ENCODE results near the gene TBC1D14. TPM values are rescaled to one million over a fixed set of nuclear protein-coding genes. Genes with fewer than 3 reads are reported as not detected.

Gene TBC1D14
- total and polyA plus RNA-seq, 10 of the 15 experiments (the other 5 are each of a cell fraction or from before 2014, with no cell fraction given), result 0.87 to 39.3 (median 30.1) TPM

GRCh38 chr4:7067452-7068278 is 158.0 kb downstream of the TBC1D14 start, which contains the start of gene GRPEL1 (continued):
- TF ChIP-seq TCF3 (IDR thresholded peaks at IDR 0.05; ENCODE audit: borderline replicate concordance, insufficient read depth, low read depth, low read length) (no peak), NFYA (IDR thresholded peaks at IDR 0.05; ENCODE audit: borderline replicate concordance, low read depth, low read length) (no peak)

- in situ Hi-C loops (cut with MboI), result no loop called here
- Histone ChIP-seq H3K4me1 (ENCODE audit: control insufficient read depth, insufficient read depth, low read length) (peaks cover 14% of the 10 kb centered on the region), H3K4me3 (peak overlapping the region; percentile 74), H3K9me3 (replicated peaks; ENCODE audit: control insufficient read depth, insufficient read depth, low read length) (no peaks in the 10 kb centered on the region), H3K27me3 (replicated peaks in 1 of 2; ENCODE audit: control insufficient read depth in 2 of 2, insufficient read depth in 2 of 2, low read length in 1 of 2) (no peaks in the 10 kb centered on the region; a peak in 1 of 4 replicates), H3K27ac (ENCODE audit: control insufficient read depth, insufficient read depth) (peak overlapping the region; percentile 50; the same call in 1 of the 2 replicates), H3K36me3 (ENCODE audit: control insufficient read depth in 2 of 2, insufficient read depth in 2 of 2, low read length in 1 of 2) (peaks cover 2 to 7% of the 10 kb centered on the region in 2 experiments; a peak in 3 of 4 replicates), H3K79me2 (ENCODE audit: control insufficient read depth, insufficient read depth, low read length) (peaks cover 38% of the 10 kb centered on the region), H3K4me2 (ENCODE audit: control insufficient read depth, insufficient read depth) (peak overlapping the region; percentile 92), H2AFZ (ENCODE audit: control insufficient read depth, low read depth, low read length) (peak overlapping the region; percentile 88), H3K9ac (ENCODE audit: control insufficient read depth, insufficient read depth, low read length) (peak overlapping the region; percentile 79), H4K20me1 (ENCODE audit: control insufficient read depth, insufficient read depth) (peaks cover 3% of the 10 kb centered on the region; the same call in 1 of the 2 replicates)
- intact Hi-C loops (cut with micrococcal nuclease; ENCODE audit: unreplicated experiment), result loop anchor here (5.0 kb wide), 1 partner anchor 286 kb away; the partner anchor contains the start of gene KIAA0232
- ChIA-PET POLR2A (interaction anchor here (0.5 to 6.5 kb wide), 13 partner anchors 19 to 351 kb away, joined by 3 to 88 read pairs (median 4); partner anchors contain the start of genes TADA2B and TBC1D14), SMC1A (ENCODE audit: uncharacterized antibody, unreplicated experiment) (interaction anchor here (0.9 to 7.2 kb wide), 13 partner anchors 10 to 348 kb away, joined by 3 to 79 read pairs (median 5); partner anchors contain the start of genes TADA2B and TBC1D14), CTCF (interaction anchor here (0.6 to 11.2 kb wide), 17 partner anchors 11 to 802 kb away, joined by 3 to 210 read pairs (median 9); partner anchors contain the start of genes BLOC1S4, TADA2B and TBC1D14), RAD21 (ENCODE audit: unreplicated experiment) (interaction anchor here (0.7 to 6.0 kb wide), 15 partner anchors 10 to 394 kb away, joined by 3 to 87 read pairs (median 5); partner anchors contain the start of genes TADA2B and TBC1D14)
- 2% methylated on average over 35 of the region's 50 CpGs for WGBS (ENCODE audit: insufficient coverage, insufficient replicate concordance, low lambda C conversion rate, missing lambda C conversion rate)
- FAIRE-seq (no peak), ATAC-seq (peak; percentile 88), DNase-seq (ENCODE audit: low read depth, low spot score) (no peak)
- TSS peak; percentile 94 for BruUV-seq (replicated peaks)
- TF ChIP-seq TCF3 (IDR thresholded peaks at IDR 0.05; ENCODE audit: borderline replicate concordance, insufficient read depth, low read depth, low read length) (0 out of 2 replicates have a peak, but pooled peaks have one; percentile 19), CHD2 (IDR thresholded peaks at IDR 0.05; ENCODE audit: borderline replicate concordance, low read depth, low read length) (no peak), KLF5 (IDR thresholded peaks at IDR 0.05; ENCODE audit: partially characterized antibody) (no peak), CREM (IDR thresholded peaks at IDR 0.05; ENCODE audit: low read depth) (no peak), RAD51 (IDR thresholded peaks at IDR 0.05) (no peak), TCF7 (IDR thresholded peaks at IDR 0.05; ENCODE audit: borderline replicate concordance) (no peak), RUNX3 (IDR thresholded peaks at IDR 0.05; ENCODE audit: low read length) (peak; percentile 7; the same call in 1 of the 2 replicates), REST (IDR thresholded peaks at IDR 0.05; ENCODE audit: low read depth, low read length) (no peak), FOS (IDR thresholded peaks at IDR 0.05; ENCODE audit: borderline replicate concordance, extremely low read depth, insufficient read length) (no peak), ZNF274 (IDR thresholded peaks at IDR 0.05; ENCODE audit: insufficient read depth, insufficient read length) (no peak), BRCA1 (IDR thresholded peaks at IDR 0.05; ENCODE audit: low read depth, low read length) (no peak), SMARCA5 (IDR thresholded peaks at IDR 0.05) (peak; percentile 51; the same call in 1 of the 2 replicates), IKZF2 (IDR thresholded peaks at IDR 0.05) (no peak)
- TF ChIP-seq, protein P1, sequence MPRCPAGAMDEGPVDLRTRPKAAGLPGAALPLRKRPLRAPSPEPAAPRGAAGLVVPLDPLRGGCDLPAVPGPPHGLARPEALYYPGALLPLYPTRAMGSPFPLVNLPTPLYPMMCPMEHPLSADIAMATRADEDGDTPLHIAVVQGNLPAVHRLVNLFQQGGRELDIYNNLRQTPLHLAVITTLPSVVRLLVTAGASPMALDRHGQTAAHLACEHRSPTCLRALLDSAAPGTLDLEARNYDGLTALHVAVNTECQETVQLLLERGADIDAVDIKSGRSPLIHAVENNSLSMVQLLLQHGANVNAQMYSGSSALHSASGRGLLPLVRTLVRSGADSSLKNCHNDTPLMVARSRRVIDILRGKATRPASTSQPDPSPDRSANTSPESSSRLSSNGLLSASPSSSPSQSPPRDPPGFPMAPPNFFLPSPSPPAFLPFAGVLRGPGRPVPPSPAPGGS (IDR thresholded peaks at IDR 0.05; ENCODE audit: borderline replicate concordance, insufficient read depth, low read depth, low read length, poor library complexity, severe bottlenecking), result no peak
Observed at GRCh38 chr4:7068279-7068842, 158.7 kb downstream of the TBC1D14 start.
